ENCODE results near the gene FGF11. TPM values are rescaled to one million over a fixed set of nuclear protein-coding genes. Genes with fewer than 3 reads are reported as not detected.

The FGF11 gene
- total RNA-seq, 6 experiments from 2014 or later, result 0.10 to 0.31 (median 0.24) TPM; not detected in 3

- no peak overlapping the region for H3K4me3 Mint-ChIP-seq
- no peaks in the 10 kb centered on the region for H3K4me1 Mint-ChIP-seq (ENCODE audit: low read depth)
- no peak overlapping the region for H3K27ac Mint-ChIP-seq
- H3K9me3 Mint-ChIP-seq, result no peaks in the 10 kb centered on the region
- no peak for DNase-seq
- TF ChIP-seq CTCF (IDR thresholded peaks at IDR 0.05), result no peak
- peaks cover 6% of the 10 kb centered on the region; the same call in 1 of the 2 replicates for H3K36me3 Mint-ChIP-seq (ENCODE audit: low read depth)
- H3K27me3 Mint-ChIP-seq (ENCODE audit: insufficient read depth), result peaks cover 4% of the 10 kb centered on the region
Measured at GRCh38 chr17:7421186-7421585, 18.1 kb upstream of the FGF11 start.

GRCh38 chr17:7423679-7424078, 15.6 kb upstream of the FGF11 start:
- no peaks in the 10 kb centered on the region for H3K4me1 Mint-ChIP-seq (ENCODE audit: low read depth)
- no peak for DNase-seq
- TF ChIP-seq CTCF (IDR thresholded peaks at IDR 0.05), result no peak
- H3K4me3 Mint-ChIP-seq, result no peak overlapping the region
- H3K27ac Mint-ChIP-seq, result no peak overlapping the region
- H3K9me3 Mint-ChIP-seq, result no peaks in the 10 kb centered on the region
- peaks cover 3% of the 10 kb centered on the region for H3K27me3 Mint-ChIP-seq (ENCODE audit: insufficient read depth)
- H3K36me3 Mint-ChIP-seq (ENCODE audit: low read depth), result no peaks in the 10 kb centered on the region

GRCh38 chr17:7425316-7425715, 14.0 kb upstream of the FGF11 start, which contains the start of gene SPEM2:
SPEM2 (plus strand) TSS chr17:7425616; CDS start chr17:7425689, 73 bp downstream.
- no peak within 1 kb of the TSS for H3K4me3 Mint-ChIP-seq

GRCh38 chr17:7425756-7426155, 13.6 kb upstream of the FGF11 start:
- H3K4me3 Mint-ChIP-seq, result no peak overlapping the region
- no peaks in the 10 kb centered on the region for H3K36me3 Mint-ChIP-seq (ENCODE audit: low read depth)
- H3K9me3 Mint-ChIP-seq, result no peaks in the 10 kb centered on the region
- TF ChIP-seq CTCF (IDR thresholded peaks at IDR 0.05), result no peak
- H3K27me3 Mint-ChIP-seq (ENCODE audit: insufficient read depth), result peaks cover 1% of the 10 kb centered on the region
- no peaks in the 10 kb centered on the region for H3K4me1 Mint-ChIP-seq (ENCODE audit: low read depth)
- DNase-seq, result no peak
- no peak overlapping the region for H3K27ac Mint-ChIP-seq

More at GRCh38 chr17:7425316-7425715, 14.0 kb upstream of the FGF11 start, which contains the start of gene SPEM2:
- TF ChIP-seq CTCF (IDR thresholded peaks at IDR 0.05), result no peak
- peaks cover 1% of the 10 kb centered on the region for H3K27me3 Mint-ChIP-seq (ENCODE audit: insufficient read depth)
- H3K27ac Mint-ChIP-seq, result no peak within 1 kb of the TSS
- H3K4me1 Mint-ChIP-seq (ENCODE audit: low read depth), result no peaks in the 10 kb centered on the region
- DNase-seq, result no peak
- no peaks in the 10 kb centered on the region for H3K9me3 Mint-ChIP-seq
- H3K36me3 Mint-ChIP-seq (ENCODE audit: low read depth), result no peaks in the 10 kb centered on the region

- peaks cover 3% of the 10 kb centered on the region; the same call in 1 of the 2 replicates for H3K4me1 Mint-ChIP-seq (ENCODE audit: low read depth)
- no peaks in the 10 kb centered on the region for H3K36me3 Mint-ChIP-seq (ENCODE audit: low read depth)
- TF ChIP-seq CTCF (IDR thresholded peaks at IDR 0.05), result no peak
- H3K27me3 Mint-ChIP-seq (ENCODE audit: insufficient read depth), result peaks cover 1% of the 10 kb centered on the region
- no peak overlapping the region for H3K4me3 Mint-ChIP-seq
- H3K9me3 Mint-ChIP-seq, result no peaks in the 10 kb centered on the region
- H3K27ac Mint-ChIP-seq, result no peak overlapping the region
- DNase-seq, result no peak
Measured at GRCh38 chr17:7426203-7426863, 13.0 kb upstream of the FGF11 start.

All from HFFc6 (cell line).